HCT116 (cell line): Measurements from ENCODE around the gene GPR26. TPM values are rescaled to one million over a fixed set of nuclear protein-coding genes. Genes with fewer than 3 reads are reported as not detected.

Experiments used
- ATAC-seq: fragments of 200-7000 bp; cut with Tn5 transposase; 2 replicates; pipeline ENCODE4 v1.9.1; 2020; ENCODE audit warnings: mild to moderate bottlenecking, moderate library complexity
- BruUV-seq: library from RNA; stranded (reverse); fragments of 400-500 nt; replicated peaks from 2 replicates; lab custom pipeline; 2021; lab: Mats Ljungman, UMichigan
- CTCF ChIA-PET: fragments of 300-600 bp; sonication (Branson Sonifier 250); formaldehyde crosslinking; loops from one replicate; lab custom pipeline; 2021; ENCODE audit warnings: antibody characterized with exemption; lab: Charles Lee
- POLR2A ChIA-PET: fragments of 300-600, 350-600 bp; sonication (Branson Sonifier 250); formaldehyde crosslinking; loops from one replicate; lab custom pipeline; 2021; ENCODE audit warnings: antibody characterized with exemption; lab: Charles Lee
- RAD21 ChIA-PET, 2 experiments: fragments of 300-600 bp; sonication (Branson Sonifier 250); formaldehyde crosslinking; loops; one replicate each; lab custom pipeline; 2023; ENCODE audit warnings: low total read pairs in 2 of 2; ENCODE audit not compliant: uncharacterized antibody in 2 of 2, unreplicated experiment in 2 of 2, low non-redundant PET in 1 of 2; lab: Charles Lee
- DNase-seq: peaks from one replicate; pipeline ENCODE4 v3.0.0-alpha.2; 2010; ENCODE audit warnings: low read depth, low spot score
- H2AFZ ChIP-seq: fragments of 200-600 bp; shearing (Covaris generic), sonication (generic); 2 replicates; pipeline ENCODE4 v1.6.1; 2017; ENCODE audit warnings: low read depth, mixed run types, mixed read lengths, antibody characterized with exemption, low read length; ENCODE audit not compliant: poor library complexity, severe bottlenecking
- H3K27ac ChIP-seq: 2 replicates; pipeline ENCODE4 v1.5.1; 2012; ENCODE audit warnings: low read depth, low read length
- H3K27me3 ChIP-seq: fragments of 200-600 bp; sonication (generic); 2 replicates; pipeline ENCODE4 v1.6.1; 2016; ENCODE audit warnings: mixed run types, low read length, mixed read lengths; ENCODE audit not compliant: insufficient read depth
- H3K36me3 ChIP-seq, 2 experiments: fragments of 200-500 bp in 1 of 2; fragments of 200-600 bp in 1 of 2; sonication (Bioruptor generic) in 1 of 2; sonication (generic) in 1 of 2; 2 replicates each; pipeline versions ENCODE4 v1.5.1 to v1.6.1; 2014 to 2016; ENCODE audit warnings: low read length in 2 of 2, inconsistent platforms in 1 of 2, mixed read lengths in 1 of 2, mixed run types in 1 of 2; ENCODE audit not compliant: insufficient read depth in 2 of 2, control insufficient read depth in 1 of 2
- H3K4me1 ChIP-seq, 2 experiments: fragments of 200-600 bp in 1 of 2; sonication (generic) in 1 of 2; 2 replicates each; pipeline versions ENCODE4 v1.5.1 to v1.6.1; 2012 to 2017; ENCODE audit warnings: low read length in 2 of 2, inconsistent platforms in 1 of 2, mild to moderate bottlenecking in 1 of 2, mixed read lengths in 1 of 2, mixed run types in 1 of 2, moderate library complexity in 1 of 2; ENCODE audit not compliant: insufficient read depth in 2 of 2, control insufficient read depth in 1 of 2
- H3K4me2 ChIP-seq: fragments of 200-600 bp; sonication (generic); 2 replicates; pipeline ENCODE4 v1.6.1; 2017; ENCODE audit warnings: mixed run types, low read length, mixed read lengths
- H3K4me3 ChIP-seq, 2 experiments: fragments of 200-600 bp in 1 of 2; sonication (generic) in 1 of 2; replicated peaks in 1 of 2; 2 replicates each; pipeline ENCODE4 v1.5.1; 2011 to 2016; ENCODE audit warnings: low read length in 2 of 2, control low read depth in 1 of 2, low read depth in 1 of 2, mild to moderate bottlenecking in 1 of 2, mixed read lengths in 1 of 2, mixed run types in 1 of 2
- H3K79me2 ChIP-seq: fragments of 200-600 bp; sonication (generic); 2 replicates; pipeline ENCODE4 v1.6.1; 2017; ENCODE audit warnings: mild to moderate bottlenecking, mixed run types, low read length, moderate library complexity, mixed read lengths; ENCODE audit not compliant: insufficient read depth
- H3K9ac ChIP-seq: fragments of 200-600 bp; sonication (generic); 2 replicates; pipeline ENCODE4 v1.6.1; 2016; ENCODE audit warnings: low read length, mixed read lengths
- H3K9me2 ChIP-seq: fragments of 200-600 bp; sonication (generic), shearing (Covaris generic); 2 replicates; pipeline ENCODE4 v1.6.1; 2017; ENCODE audit warnings: mixed run types, mild to moderate bottlenecking, moderate library complexity; ENCODE audit not compliant: insufficient read depth
- H3K9me3 ChIP-seq, 2 experiments: fragments of 200-500 bp in 1 of 2; fragments of 200-600 bp in 1 of 2; sonication (Bioruptor generic) in 1 of 2; sonication (generic) in 1 of 2; 2 replicates each; pipeline ENCODE4 v1.6.1; 2014 to 2017; ENCODE audit warnings: low read length in 2 of 2, mixed read lengths in 2 of 2, inconsistent platforms in 1 of 2, low read depth in 1 of 2, mild to moderate bottlenecking in 1 of 2, mixed run types in 1 of 2, moderate library complexity in 1 of 2; ENCODE audit not compliant: control insufficient read depth in 1 of 2, insufficient read depth in 1 of 2
- H4K20me1 ChIP-seq: fragments of 200-600 bp; sonication (generic), shearing (Covaris generic); 2 replicates; pipeline ENCODE4 v1.6.1; 2017; ENCODE audit warnings: mixed run types, mild to moderate bottlenecking, moderate library complexity; ENCODE audit not compliant: insufficient read depth
- CTCF ChIP-seq, 3 experiments: fragments of 200-600 bp in 1 of 3; sonication (generic) in 1 of 3; IDR thresholded peaks in 2 of 3; conservative IDR thresholded peaks in 1 of 3; 2 replicates each; pipeline ENCODE4 v1.5.1; 2012 to 2017; ENCODE audit warnings: low read depth in 2 of 3, low read length in 2 of 3, antibody characterized with exemption in 1 of 3, borderline replicate concordance in 1 of 3, control low read depth in 1 of 3, mild to moderate bottlenecking in 1 of 3, mixed read lengths in 1 of 3, mixed run types in 1 of 3, moderate library complexity in 1 of 3; ENCODE audit not compliant: insufficient read depth in 1 of 3
- EGR1 ChIP-seq: IDR thresholded peaks from 2 replicates; pipeline ENCODE4 v1.6.1; 2012; ENCODE audit warnings: low read depth
- ELF1 ChIP-seq: IDR thresholded peaks from 2 replicates; pipeline ENCODE4 v1.6.1; 2012; ENCODE audit warnings: low read depth, borderline replicate concordance
- EZH2 ChIP-seq: fragments of 200-600 bp; sonication (generic); IDR thresholded peaks from 2 replicates; pipeline ENCODE4 v1.6.1; 2017; ENCODE audit warnings: antibody characterized with exemption, mixed run types
- EZH2phosphoT487 ChIP-seq: fragments of 200-600 bp; IDR thresholded peaks from 2 replicates; pipeline ENCODE4 v1.6.1; 2018; ENCODE audit warnings: antibody characterized with exemption, borderline replicate concordance
- FOSL1 ChIP-seq: IDR thresholded peaks from 2 replicates; pipeline ENCODE4 v1.6.1; 2012; ENCODE audit warnings: low read depth
- MAX ChIP-seq: IDR thresholded peaks from 2 replicates; pipeline ENCODE4 v1.6.1; 2012
- POLR2AphosphoS5 ChIP-seq: IDR thresholded peaks from 2 replicates; pipeline ENCODE4 v1.6.1; 2011; ENCODE audit warnings: mild to moderate bottlenecking, low read depth, low read length, moderate library complexity
- RAD21 ChIP-seq: IDR thresholded peaks from 2 replicates; pipeline ENCODE4 v1.6.1; 2012; ENCODE audit warnings: low read depth, mild to moderate bottlenecking
- SIN3A ChIP-seq: IDR thresholded peaks from 2 replicates; pipeline ENCODE4 v1.6.1; 2012; ENCODE audit warnings: low read depth
- SP1 ChIP-seq: IDR thresholded peaks from 2 replicates; pipeline ENCODE4 v1.6.1; 2012; ENCODE audit warnings: low read depth
- SRF ChIP-seq: IDR thresholded peaks from 2 replicates; pipeline ENCODE4 v1.6.1; 2012; ENCODE audit warnings: low read depth
- YY1 ChIP-seq: IDR thresholded peaks from 2 replicates; pipeline ENCODE4 v1.6.1; 2011; ENCODE audit warnings: low read length, low read depth, moderate library complexity, mild to moderate bottlenecking; ENCODE audit not compliant: insufficient replicate concordance; ENCODE audit errors: extremely low read depth
- ZNF274 ChIP-seq: fragments of 200-500 bp; sonication (Bioruptor generic); IDR thresholded peaks from 2 replicates; pipeline ENCODE4 v1.6.1; 2014; ENCODE audit warnings: mild to moderate bottlenecking, low read depth, low read length, inconsistent platforms
- intact Hi-C: fragments of 100-400 bp; cut with micrococcal nuclease; formaldehyde crosslinking; loops from 2 replicates; pipeline ENCODE4 v1.10.0; 2022
- total RNA-seq: library from RNA; stranded (reverse); gene quantifications from one replicate; pipeline ENCODE4 v1.2.1, GENCODE V29; 2021; ENCODE audit not compliant: unreplicated experiment
- TF ChIP-seq, protein P1 (sequence below): IDR thresholded peaks from 2 replicates; pipeline ENCODE4 v1.6.1; 2012

GPR26 gene
- total RNA-seq, 1 experiment from 2014 or later: not detected

DNA sequence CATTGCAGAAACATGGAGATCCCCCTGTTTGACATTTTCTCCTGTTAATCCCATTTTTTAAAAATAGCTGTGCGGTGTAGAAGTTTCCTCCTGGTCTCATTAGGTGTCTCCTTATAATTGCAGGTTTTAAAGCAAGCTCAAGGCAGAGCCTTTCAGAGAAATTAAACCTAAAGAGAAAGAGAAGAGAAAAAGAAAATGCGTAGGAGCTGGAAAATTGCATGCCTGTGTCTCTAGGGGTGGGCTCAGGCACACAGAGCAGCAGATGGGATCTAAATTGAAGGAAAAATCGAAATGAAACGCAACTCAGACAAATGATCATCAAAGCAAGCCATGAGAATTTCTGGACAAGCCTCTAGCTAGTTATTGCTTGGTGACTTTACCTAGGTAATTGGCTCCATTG is 40.1 kb downstream of the GPR26 start (continued):
- no peak for TF ChIP-seq CTCF (IDR thresholded peaks at IDR 0.05 in 2 of 3, conservative IDR thresholded peaks at IDR 0.05 in 1 of 3; ENCODE audit: borderline replicate concordance in 1 of 3, insufficient read depth in 1 of 3, low read depth in 2 of 3, low read length in 2 of 3)
- TF ChIP-seq EZH2phosphoT487: no peak
- TF ChIP-seq MAX: no peak
- TF ChIP-seq EGR1: no peak
- TF ChIP-seq, all 23 proteins: peak for 0

DNA sequence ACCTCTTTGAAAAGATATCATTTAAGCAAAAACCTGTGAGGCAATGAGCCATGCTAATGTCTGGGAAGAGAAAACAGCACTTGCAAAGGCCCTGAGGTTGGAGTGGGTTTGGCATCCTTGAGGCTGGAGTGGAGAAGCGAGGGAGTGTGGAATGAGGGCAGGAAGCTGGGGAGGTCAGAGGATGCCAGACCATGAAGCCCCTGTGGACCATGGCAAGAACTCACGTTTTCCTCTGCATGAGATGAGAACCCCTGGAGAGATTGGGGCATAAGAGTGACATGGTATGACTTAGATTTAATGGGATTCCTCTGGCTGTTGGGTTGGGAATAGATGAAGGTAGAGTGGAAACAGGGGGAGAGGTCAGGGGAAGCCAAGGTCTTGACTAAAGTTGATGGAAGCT is 49.4 kb downstream of the GPR26 start:
- Histone ChIP-seq H3K9me2 (no peaks in the 10 kb centered on the region), H3K36me3 (no peaks in the 10 kb centered on the region), H2AFZ (no peak overlapping the region), H3K4me2 (no peak overlapping the region), H3K4me1 (no peaks in the 10 kb centered on the region), H3K27ac (no peak overlapping the region)
- CTCF ChIA-PET: no interaction called here
- no peak for DNase-seq
- intact Hi-C loops: no loop called here
- BruUV-seq: no TSS peak
- TF ChIP-seq SRF (no peak), RAD21 (no peak), ELF1 (no peak), EZH2phosphoT487 (no peak), POLR2AphosphoS5 (no peak), SP1 (no peak), YY1 (no peak), EZH2 (no peak), ZNF274 (no peak), SIN3A (no peak), FOSL1 (no peak)
- TF ChIP-seq, protein P1, sequence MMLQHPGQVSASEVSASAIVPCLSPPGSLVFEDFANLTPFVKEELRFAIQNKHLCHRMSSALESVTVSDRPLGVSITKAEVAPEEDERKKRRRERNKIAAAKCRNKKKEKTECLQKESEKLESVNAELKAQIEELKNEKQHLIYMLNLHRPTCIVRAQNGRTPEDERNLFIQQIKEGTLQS: no peak
- TF ChIP-seq, all 23 proteins: peak for 0
- Histone ChIP-seq H3K79me2 (no peaks in the 10 kb centered on the region), H3K27me3 (peaks cover 83% of the 10 kb centered on the region), H4K20me1 (no peaks in the 10 kb centered on the region), H3K4me3 (no peak overlapping the region), H3K9me3 (no peaks in the 10 kb centered on the region), H3K9ac (no peak overlapping the region)
- ChIA-PET POLR2A (no interaction called here), RAD21 (no interaction called here)
- ATAC-seq: no peak
